ENCODE results near the gene SUGP1. TPM values are rescaled to one million over a fixed set of nuclear protein-coding genes. Genes with fewer than 3 reads are reported as not detected.

Gene SUGP1
- total RNA-seq, 1 experiment from 2014 or later: 73.8 TPM

GRCh38 chr19:19279853-19280252 lies 40.5 kb downstream of the SUGP1 start:
- no peaks in the 10 kb centered on the region for H3K9me3 ChIP-seq (ENCODE audit: low read depth, low read length, poor library complexity, severe bottlenecking)
- ChIA-PET CTCF (no interaction called here), POLR2A (ENCODE audit: low non-redundant PET) (no interaction called here)
- peaks cover 24% of the 10 kb centered on the region for H3K36me3 ChIP-seq (ENCODE audit: insufficient read depth, low read length, poor library complexity, severe bottlenecking)
- H3K27me3 ChIP-seq (replicated peaks; ENCODE audit: insufficient read depth, low read depth, low read length, poor library complexity): no peaks in the 10 kb centered on the region
- no peak overlapping the region for H3K4me3 ChIP-seq (ENCODE audit: low read depth, low read length, poor library complexity, severe bottlenecking)
- H3K4me1 ChIP-seq (ENCODE audit: insufficient read depth, low read length, poor library complexity, severe bottlenecking): peaks cover 7% of the 10 kb centered on the region
- BruUV-seq (replicated peaks): no TSS peak
- DNase-seq (ENCODE audit: low spot score): no peak
- H3K27ac ChIP-seq (ENCODE audit: low read depth, low read length, poor library complexity, severe bottlenecking): no peak overlapping the region
- intact Hi-C loops (cut with micrococcal nuclease; ENCODE audit: unreplicated experiment): no loop called here
- TF ChIP-seq, protein P1, sequence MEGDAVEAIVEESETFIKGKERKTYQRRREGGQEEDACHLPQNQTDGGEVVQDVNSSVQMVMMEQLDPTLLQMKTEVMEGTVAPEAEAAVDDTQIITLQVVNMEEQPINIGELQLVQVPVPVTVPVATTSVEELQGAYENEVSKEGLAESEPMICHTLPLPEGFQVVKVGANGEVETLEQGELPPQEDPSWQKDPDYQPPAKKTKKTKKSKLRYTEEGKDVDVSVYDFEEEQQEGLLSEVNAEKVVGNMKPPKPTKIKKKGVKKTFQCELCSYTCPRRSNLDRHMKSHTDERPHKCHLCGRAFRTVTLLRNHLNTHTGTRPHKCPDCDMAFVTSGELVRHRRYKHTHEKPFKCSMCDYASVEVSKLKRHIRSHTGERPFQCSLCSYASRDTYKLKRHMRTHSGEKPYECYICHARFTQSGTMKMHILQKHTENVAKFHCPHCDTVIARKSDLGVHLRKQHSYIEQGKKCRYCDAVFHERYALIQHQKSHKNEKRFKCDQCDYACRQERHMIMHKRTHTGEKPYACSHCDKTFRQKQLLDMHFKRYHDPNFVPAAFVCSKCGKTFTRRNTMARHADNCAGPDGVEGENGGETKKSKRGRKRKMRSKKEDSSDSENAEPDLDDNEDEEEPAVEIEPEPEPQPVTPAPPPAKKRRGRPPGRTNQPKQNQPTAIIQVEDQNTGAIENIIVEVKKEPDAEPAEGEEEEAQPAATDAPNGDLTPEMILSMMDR (conservative IDR thresholded peaks at IDR 0.05; ENCODE audit: low read depth, low read length): no peak
- TF ChIP-seq EZH2 (IDR thresholded peaks at IDR 0.05; ENCODE audit: borderline replicate concordance, low read depth, low read length, poor library complexity, severe bottlenecking): no peak

DNA sequence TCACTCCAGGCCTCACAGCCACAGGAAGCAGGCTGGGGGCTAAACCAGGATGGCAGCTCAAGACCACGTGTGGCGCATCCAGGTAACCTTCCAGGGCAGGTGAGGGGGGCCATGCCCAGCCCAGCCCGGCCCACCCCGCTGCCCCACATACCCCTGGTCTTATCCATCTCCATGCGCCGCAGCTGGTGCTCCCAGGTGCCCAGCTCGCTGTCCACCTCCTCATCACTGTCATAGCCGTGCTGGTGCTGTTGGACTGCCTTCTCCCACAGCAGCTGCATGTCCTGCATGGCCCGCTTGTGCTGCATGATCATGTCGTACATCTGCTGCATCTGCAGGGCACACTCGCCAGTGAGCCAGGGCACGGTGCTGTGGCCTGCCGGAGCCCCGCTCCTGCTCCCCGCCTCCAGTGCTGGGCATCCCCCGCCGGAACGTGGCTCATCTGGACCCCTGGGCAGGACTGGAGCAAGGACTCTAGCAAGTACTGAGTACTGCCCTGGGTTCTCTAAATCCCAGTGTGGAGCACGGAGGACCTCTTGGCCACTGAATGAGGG lies 41.2 kb downstream of the SUGP1 start:
- BruUV-seq (replicated peaks): no TSS peak
- Histone ChIP-seq H3K4me1 (ENCODE audit: insufficient read depth, low read length, poor library complexity, severe bottlenecking) (peaks cover 7% of the 10 kb centered on the region), H3K9me3 (ENCODE audit: low read depth, low read length, poor library complexity, severe bottlenecking) (no peaks in the 10 kb centered on the region), H3K27me3 (replicated peaks; ENCODE audit: insufficient read depth, low read depth, low read length, poor library complexity) (no peaks in the 10 kb centered on the region), H3K4me3 (ENCODE audit: low read depth, low read length, poor library complexity, severe bottlenecking) (no peak overlapping the region), H3K27ac (ENCODE audit: low read depth, low read length, poor library complexity, severe bottlenecking) (no peak overlapping the region), H3K36me3 (ENCODE audit: insufficient read depth, low read length, poor library complexity, severe bottlenecking) (peaks cover 24% of the 10 kb centered on the region)
- no peak for DNase-seq (ENCODE audit: low spot score)
- ChIA-PET POLR2A (ENCODE audit: low non-redundant PET) (no interaction called here), CTCF (no interaction called here)
- TF ChIP-seq EZH2 (IDR thresholded peaks at IDR 0.05; ENCODE audit: borderline replicate concordance, low read depth, low read length, poor library complexity, severe bottlenecking): no peak
- TF ChIP-seq, protein P1 (conservative IDR thresholded peaks at IDR 0.05; ENCODE audit: low read depth, low read length): no peak
- intact Hi-C loops (cut with micrococcal nuclease; ENCODE audit: unreplicated experiment): no loop called here

- TF ChIP-seq EZH2 (IDR thresholded peaks at IDR 0.05; ENCODE audit: borderline replicate concordance, low read depth, low read length, poor library complexity, severe bottlenecking): no peak
- TF ChIP-seq, protein P1 (conservative IDR thresholded peaks at IDR 0.05; ENCODE audit: low read depth, low read length): no peak
- H3K4me3 ChIP-seq (ENCODE audit: low read depth, low read length, poor library complexity, severe bottlenecking): no peak overlapping the region
- peaks cover 3% of the 10 kb centered on the region for H3K27me3 ChIP-seq (replicated peaks; ENCODE audit: insufficient read depth, low read depth, low read length, poor library complexity)
- CTCF ChIA-PET: no interaction called here
- peaks cover 7% of the 10 kb centered on the region for H3K4me1 ChIP-seq (ENCODE audit: insufficient read depth, low read length, poor library complexity, severe bottlenecking)
- DNase-seq (ENCODE audit: low spot score): peak; percentile 68
- peaks cover 24% of the 10 kb centered on the region for H3K36me3 ChIP-seq (ENCODE audit: insufficient read depth, low read length, poor library complexity, severe bottlenecking)
- H3K27ac ChIP-seq (ENCODE audit: low read depth, low read length, poor library complexity, severe bottlenecking): no peak overlapping the region
- intact Hi-C loops (cut with micrococcal nuclease; ENCODE audit: unreplicated experiment): no loop called here
- POLR2A ChIA-PET (ENCODE audit: low non-redundant PET): no interaction called here
- H3K9me3 ChIP-seq (ENCODE audit: low read depth, low read length, poor library complexity, severe bottlenecking): no peaks in the 10 kb centered on the region
- BruUV-seq (replicated peaks): no TSS peak
Measured at GRCh38 chr19:19278315-19278714, 42.0 kb downstream of the SUGP1 start.
